ENCODE data around the gene CAND1. TPM values are rescaled to one million over a fixed set of nuclear protein-coding genes. Genes with fewer than 3 reads are reported as not detected.

Gene CAND1
- polyA plus RNA-seq, 10 donors = 79.3 to 108 (median 94.6) TPM

- DNase-seq = no peak
Observed at GRCh38 chr12:67276421-67276820, 7.3 kb downstream of the CAND1 start.

DNA sequence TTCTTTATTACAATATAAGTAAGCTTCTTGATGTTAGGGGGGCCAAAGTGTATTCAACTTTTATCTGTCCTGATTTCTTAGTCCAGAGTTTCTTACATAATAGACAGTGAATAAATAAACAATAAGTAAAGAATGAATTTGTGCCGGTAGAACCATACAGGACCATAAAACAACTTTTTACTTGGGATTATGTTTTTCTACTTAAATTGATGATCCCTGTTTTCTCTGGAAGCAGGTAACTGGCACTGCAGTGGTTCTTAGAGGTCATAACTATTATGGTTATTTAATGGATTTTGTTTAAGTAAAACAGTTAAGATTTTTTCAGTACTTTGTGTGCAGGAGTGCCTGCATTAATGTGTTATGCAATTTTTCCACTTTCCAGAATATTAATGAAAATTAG is 10.5 kb downstream of the CAND1 start:
- DNase-seq = no peak

DNA sequence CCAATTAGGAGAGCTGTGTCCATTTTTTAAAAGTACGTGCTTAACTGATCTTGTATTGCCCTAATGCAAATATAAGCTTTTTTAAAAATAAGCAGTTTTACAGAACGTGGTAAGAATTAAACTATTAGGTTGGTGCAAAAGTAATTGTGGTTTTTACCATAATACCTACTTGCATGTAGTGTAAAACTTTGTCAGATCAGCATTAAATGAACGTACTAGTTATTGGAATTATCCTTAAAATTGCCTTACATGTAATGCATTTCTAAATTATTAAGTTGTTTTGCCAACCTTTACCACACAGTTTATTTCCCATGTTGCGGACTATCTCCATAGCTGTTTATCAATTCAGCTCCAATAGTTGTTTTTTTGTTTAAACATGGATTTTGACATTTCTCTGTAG is 10.9 kb downstream of the CAND1 start:
- DNase-seq = no peak

DNA sequence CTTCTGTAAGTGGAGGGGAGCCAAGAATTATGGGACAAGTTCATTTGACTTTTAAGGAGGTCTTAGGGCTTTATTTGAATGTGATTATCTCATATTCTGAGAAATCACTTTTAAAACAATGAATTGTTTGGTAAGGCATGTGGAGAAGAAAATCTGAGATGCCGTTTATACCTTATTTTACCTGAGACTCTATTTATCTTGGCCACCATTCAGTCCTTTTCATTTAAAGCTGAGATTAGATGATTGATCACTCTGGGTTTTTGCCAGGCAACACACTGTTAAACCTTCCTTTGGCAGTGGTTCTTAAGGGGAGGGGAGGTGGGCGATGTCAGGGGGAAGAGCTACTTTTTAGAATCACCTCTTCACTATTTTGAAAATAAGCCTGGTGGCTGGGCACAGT is 11.4 kb downstream of the CAND1 start:
- no peak for DNase-seq

GRCh38 chr12:67284561-67284960 is 15.4 kb downstream of the CAND1 start:
- no peak for DNase-seq

- DNase-seq = no peak
Observed at GRCh38 chr12:67286257-67286656, 17.1 kb downstream of the CAND1 start.

DNA sequence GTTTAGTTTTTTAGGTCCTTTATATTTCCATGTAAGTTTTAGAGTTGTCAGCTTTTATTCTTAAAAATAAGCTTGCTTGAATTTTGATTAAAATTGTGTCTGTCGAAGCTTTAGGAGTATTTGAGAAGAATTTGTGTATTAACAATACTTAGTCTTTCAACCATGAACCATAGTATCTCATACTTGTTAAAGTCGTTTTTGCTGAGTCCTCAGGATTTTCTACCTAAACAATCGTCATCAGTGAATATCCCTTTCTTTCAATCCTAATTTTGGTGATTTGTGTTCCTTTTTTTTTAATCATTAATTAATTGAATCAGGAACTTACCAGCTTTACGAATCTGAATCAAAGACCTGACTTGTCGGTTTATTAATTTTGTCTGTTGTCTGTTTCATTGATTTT is 18.2 kb downstream of the CAND1 start:
- DNase-seq = no peak

DNA sequence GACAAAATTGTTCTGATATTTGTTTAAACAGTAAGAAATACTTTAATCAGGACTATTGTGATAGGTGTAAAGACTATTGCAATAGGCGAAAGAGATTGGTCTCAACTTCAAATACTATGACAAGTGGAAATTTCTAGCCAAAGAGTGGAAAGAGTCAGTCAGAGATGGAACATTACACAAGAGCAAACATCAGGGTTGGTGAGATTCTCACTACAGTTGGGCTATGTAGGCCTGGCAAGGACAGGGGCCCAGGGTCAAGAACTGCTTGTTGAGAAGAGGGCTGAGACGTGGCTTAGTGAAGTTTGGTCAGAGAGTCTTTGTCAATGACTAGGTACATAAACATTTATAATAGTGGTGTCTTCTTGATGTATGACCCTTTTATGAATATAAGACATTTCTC is 19.4 kb downstream of the CAND1 start:
- DNase-seq = no peak

GRCh38 chr12:67290378-67290777 is 21.2 kb downstream of the CAND1 start:
- no peak for DNase-seq

DNA sequence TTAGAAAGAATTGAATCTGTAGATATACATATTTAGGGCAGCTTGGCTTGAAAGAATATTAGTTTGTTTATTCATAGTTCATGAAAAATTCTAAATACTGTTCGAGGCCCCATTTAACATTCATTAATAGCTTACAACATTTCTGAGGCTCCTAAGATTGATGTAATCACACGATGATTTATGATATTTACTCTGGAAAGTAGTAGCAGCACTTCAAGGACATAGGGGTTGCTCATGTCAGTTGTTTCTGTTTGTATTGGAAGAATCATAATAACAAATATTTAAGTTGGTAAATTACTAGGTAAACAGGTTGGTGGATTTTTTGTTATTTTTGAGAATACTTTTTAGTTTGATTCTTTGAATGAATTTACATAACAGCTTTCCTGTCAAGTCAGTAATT is 30.4 kb downstream of the CAND1 start:
- no peak for DNase-seq

- no peak for DNase-seq
Observed at GRCh38 chr12:67299926-67300325, 30.8 kb downstream of the CAND1 start.

GRCh38 chr12:67302162-67302561 is 33.0 kb downstream of the CAND1 start:
- DNase-seq = peak; percentile 33 to 61 (median 34)

DNA sequence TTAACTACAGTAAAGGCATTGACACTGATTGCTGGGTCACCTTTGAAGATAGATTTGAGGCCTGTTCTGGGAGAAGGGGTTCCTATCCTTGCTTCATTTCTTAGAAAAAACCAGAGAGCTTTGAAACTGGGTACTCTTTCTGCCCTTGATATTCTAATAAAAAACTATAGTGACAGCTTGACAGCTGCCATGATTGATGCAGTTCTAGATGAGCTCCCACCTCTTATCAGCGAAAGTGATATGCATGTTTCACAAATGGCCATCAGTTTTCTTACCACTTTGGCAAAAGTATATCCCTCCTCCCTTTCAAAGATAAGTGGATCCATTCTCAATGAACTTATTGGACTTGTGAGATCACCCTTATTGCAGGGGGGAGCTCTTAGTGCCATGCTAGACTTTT is 36.4 kb downstream of the CAND1 start:
- DNase-seq = no peak

DNA sequence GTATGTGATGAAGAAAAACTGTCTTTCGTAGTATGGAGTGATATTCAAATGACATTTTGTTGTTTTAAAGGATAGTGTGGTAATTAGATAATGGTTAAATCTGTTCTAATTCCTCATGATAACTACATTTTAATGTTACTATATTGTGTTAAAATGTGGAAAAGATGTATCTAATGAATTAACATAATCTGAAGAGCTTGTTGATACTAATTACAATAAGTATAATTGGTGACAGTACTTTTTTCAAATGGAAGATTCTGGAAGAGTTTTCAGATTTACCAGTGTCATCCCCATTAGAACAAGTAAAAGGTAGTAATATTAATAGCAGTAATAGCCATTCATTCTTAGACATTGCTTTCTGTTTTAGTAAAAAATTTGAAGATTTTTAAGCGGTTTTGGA is 37.6 kb downstream of the CAND1 start:
- DNase-seq = no peak

- DNase-seq = no peak
Observed at GRCh38 chr12:67315661-67316060, 46.5 kb downstream of the CAND1 start.

DNA sequence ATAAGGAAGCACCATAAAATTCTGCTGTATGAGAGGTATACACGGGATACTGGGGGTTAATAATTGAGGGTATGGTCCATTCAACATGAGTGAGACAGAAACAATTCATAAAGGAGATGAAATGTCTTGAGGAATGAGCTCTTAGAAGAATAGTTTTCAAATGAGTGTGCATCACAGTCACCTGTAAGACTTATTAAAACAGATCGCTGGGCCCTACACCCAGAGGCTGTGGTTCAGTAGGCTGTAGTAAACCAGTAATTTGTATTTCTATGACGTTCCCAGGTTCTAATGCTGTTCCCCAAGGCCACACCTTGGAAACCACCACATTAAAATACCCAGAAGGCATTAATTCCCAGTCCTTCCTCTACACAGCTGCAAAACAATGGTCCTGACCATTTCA is 49.6 kb downstream of the CAND1 start:
- DNase-seq = no peak

GRCh38 chr12:67319936-67320335 is 50.8 kb downstream of the CAND1 start:
- DNase-seq = no peak

- DNase-seq = no peak
Observed at GRCh38 chr12:67320614-67321295, 51.6 kb downstream of the CAND1 start.

DNA sequence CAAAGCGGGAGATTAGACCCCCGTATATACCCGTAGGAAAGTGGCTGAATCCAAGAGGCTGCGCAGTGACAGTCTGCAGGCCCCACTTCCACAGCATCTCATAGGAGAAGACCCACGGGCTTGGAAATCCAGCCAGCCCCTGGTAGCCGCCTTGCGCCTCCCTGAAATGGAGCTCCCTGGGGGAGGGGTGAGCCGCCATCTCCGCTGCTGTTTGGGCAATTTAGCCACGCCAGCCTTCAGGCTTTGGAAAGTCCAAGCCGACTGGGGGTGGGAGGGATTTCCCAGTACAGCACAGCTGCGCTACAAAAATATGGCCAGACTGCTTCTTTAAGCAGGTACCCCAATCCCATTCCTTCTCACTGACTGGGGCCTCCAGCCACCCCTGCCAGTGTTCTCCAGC is 53.4 kb downstream of the CAND1 start:
- no peak for DNase-seq

- no peak for DNase-seq
Observed at GRCh38 chr12:67323007-67323406, 53.8 kb downstream of the CAND1 start.

DNA sequence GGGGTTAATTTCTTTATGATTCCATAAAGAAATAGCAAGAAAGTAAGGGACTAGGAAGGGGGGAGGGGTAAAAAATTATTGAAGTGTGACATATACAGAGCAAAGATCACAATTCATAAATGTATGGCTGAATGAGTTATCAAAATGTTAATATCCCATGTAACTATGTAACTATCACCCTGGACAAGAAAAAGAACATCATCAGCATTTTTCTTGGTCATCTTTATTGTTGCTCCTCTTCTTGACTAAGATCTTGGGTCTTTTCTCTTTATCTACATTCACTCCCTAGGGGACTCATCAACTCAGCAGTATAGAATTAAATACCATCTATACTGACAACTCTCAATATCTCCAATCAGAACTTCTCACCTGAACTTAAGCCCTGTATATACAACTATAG is 57.5 kb downstream of the CAND1 start:
- DNase-seq = no peak

GRCh38 chr12:67327466-67327865 is 58.3 kb downstream of the CAND1 start:
- peak; percentile 35 to 62 (median 41) for DNase-seq

DNA sequence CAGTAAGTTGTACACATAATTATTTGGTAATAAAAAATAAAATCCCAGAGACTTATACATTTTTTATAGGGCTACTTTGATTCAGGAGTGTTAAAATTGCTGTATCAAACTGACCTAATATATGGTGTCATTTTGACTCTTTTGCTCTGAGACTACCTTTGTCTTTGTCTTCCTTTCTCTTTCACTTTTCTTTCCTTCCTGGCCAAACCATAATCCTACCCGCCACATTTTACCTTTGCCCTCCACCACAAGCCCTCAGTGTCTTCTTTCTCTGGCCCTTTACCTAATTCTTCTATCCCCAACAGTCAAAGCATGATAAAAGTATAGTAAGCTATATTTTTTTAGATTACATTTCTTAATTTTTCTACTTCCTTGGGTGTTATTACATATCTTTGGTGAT is 62.0 kb downstream of the CAND1 start:
- no peak for DNase-seq

DNA sequence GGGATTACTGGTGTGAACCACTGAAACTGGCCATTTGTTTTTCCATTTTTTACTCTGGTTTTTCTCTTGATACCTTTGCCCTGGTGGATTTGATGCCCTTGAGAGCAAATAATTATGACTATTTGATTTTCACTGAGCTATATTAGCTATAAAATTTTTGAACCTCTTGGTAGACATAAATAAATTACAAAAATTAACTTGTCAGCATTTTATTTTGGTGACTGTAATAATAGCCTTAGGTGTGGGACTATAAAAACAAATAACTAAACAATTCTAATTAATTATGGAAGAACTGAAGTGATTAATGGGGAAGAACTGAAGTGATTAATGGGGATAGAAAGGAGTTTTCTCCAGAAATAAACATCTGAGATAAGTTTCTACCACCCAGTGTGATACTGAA is 62.7 kb downstream of the CAND1 start:
- no peak for DNase-seq

DNA sequence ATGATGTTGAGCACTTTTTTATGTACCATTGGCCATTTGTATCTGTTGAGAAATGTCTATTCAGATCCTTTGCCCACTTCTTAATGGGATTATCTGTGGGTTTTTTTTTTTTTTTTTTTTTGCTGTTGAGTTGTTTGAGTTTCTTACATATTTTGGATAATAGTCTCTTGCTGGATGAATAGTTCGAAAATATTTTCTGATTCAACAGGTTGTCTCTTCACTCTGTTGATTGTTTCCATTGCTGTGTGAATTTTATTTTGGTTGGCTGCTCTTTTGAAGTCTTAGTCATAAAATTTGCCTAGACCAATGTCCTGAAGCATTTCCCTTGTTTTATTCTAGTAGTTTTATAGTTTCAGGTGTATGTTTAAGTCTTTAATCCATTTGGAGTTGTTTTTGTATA is 64.5 kb downstream of the CAND1 start:
- DNase-seq = no peak

Data from muscle of back (tissue), 11 donors.